ENCODE data around the gene STPG3. TPM values are rescaled to one million over a fixed set of nuclear protein-coding genes. Genes with fewer than 3 reads are reported as not detected.

Gene STPG3
- total and polyA plus RNA-seq, 2 of the 13 experiments (the other 11 are each of a cell fraction or from before 2014, with no cell fraction given), result not detected

DNA sequence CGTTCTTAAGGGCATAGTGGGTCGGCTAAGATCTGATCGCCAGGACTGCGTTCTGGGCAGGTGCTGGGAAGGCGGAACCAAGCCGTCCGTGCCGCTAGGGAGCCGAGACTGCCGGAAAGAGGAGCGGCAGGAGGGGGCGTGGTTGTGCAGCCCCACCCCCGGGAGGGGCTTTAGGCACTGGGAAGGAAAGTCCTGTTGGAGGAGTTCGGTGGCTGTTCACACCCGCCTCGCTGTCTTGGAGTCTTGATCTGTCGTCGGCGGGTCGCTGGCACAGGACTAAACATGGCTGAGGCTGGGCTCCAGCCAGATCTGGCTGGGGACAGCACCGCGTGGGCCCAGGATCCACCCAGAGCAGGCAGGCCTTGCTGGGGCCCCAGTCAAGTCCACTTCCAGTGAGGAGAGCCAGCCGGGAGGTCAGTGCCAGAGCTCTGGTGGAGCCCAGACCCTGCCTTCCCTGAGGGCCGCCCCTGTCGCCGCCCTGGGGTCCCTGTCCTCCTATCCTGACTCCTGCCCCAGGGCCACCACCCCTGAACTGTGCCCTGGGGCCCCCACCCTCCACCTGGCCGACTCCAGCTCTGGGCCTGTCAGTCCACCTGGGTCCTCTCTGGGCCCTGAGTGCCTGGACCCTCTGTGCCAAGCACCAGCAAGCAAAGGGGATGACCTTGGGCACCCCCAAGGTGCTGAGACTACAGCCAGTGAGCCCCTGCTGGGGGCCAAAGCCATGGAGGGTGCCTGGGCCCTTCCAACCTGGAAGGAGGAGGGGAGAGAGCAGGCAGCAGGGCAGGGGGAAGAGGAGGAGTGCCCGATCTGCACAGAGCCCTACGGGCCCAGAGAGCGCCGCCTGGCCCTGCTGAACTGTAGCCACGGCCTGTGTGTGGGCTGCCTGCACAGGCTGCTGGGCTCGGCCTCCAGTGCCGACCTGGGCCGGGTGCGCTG is 33.5 kb upstream of the STPG3 start (continued):
- TF ChIP-seq CHD4 (IDR thresholded peaks at IDR 0.05; ENCODE audit: borderline replicate concordance, low read length) (no peak), ZNF790 (CRISPR knock-in tag; IDR thresholded peaks at IDR 0.05; ENCODE audit: borderline replicate concordance) (no peak; the same call in 1 of the 2 replicates), ZFP62 (CRISPR knock-in tag; IDR thresholded peaks at IDR 0.05) (no peak), PHF5A (CRISPR knock-in tag; IDR thresholded peaks at IDR 0.05; ENCODE audit: low read depth, unreplicated experiment) (no peak), SRY (CRISPR knock-in tag; IDR thresholded peaks at IDR 0.05) (no peak; the same call in 1 of the 2 replicates), POLR2AphosphoS5 (IDR thresholded peaks at IDR 0.05; ENCODE audit: low read depth, low read length) (peak; percentile 86), ZNF468 (CRISPR knock-in tag; IDR thresholded peaks at IDR 0.05) (no peak), ZFX (CRISPR knock-in tag; IDR thresholded peaks at IDR 0.05; ENCODE audit: low read depth) (peak; percentile 65), ZNF577 (CRISPR knock-in tag; IDR thresholded peaks at IDR 0.05; ENCODE audit: borderline replicate concordance, low read depth) (no peak), NONO (IDR thresholded peaks at IDR 0.05) (no peak), NONO (CRISPR knock-in tag; conservative IDR thresholded peaks at IDR 0.05) (no peak; the same call in 1 of the 2 replicates), ZNF761 (CRISPR knock-in tag; conservative IDR thresholded peaks at IDR 0.05) (peak; percentile 53; the same call in 1 of the 2 replicates), FOXK1 (CRISPR knock-in tag; IDR thresholded peaks at IDR 0.05; ENCODE audit: borderline replicate concordance, low read depth) (no peak; the same call in 1 of the 2 replicates), ZNF547 (CRISPR knock-in tag; IDR thresholded peaks at IDR 0.05) (peak; percentile 71), JDP2 (CRISPR knock-in tag; IDR thresholded peaks at IDR 0.05; ENCODE audit: borderline replicate concordance) (no peak), ZNF383 (CRISPR knock-in tag; IDR thresholded peaks at IDR 0.05; ENCODE audit: borderline replicate concordance) (peak; percentile 33; the same call in 1 of the 2 replicates)
- TF ChIP-seq, protein P1, sequence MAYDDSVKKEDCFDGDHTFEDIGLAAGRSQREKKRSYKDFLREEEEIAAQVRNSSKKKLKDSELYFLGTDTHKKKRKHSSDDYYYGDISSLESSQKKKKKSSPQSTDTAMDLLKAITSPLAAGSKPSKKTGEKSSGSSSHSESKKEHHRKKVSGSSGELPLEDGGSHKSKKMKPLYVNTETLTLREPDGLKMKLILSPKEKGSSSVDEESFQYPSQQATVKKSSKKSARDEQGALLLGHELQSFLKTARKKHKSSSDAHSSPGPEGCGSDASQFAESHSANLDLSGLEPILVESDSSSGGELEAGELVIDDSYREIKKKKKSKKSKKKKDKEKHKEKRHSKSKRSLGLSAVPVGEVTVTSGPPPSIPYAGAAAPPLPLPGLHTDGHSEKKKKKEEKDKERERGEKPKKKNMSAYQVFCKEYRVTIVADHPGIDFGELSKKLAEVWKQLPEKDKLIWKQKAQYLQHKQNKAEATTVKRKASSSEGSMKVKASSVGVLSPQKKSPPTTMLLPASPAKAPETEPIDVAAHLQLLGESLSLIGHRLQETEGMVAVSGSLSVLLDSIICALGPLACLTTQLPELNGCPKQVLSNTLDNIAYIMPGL (CRISPR knock-in tag; IDR thresholded peaks at IDR 0.05; ENCODE audit: borderline replicate concordance in 1 of 2, low read depth in 1 of 2), result no peak; a peak in 2 of 4 replicates
- TF ChIP-seq, protein P2, sequence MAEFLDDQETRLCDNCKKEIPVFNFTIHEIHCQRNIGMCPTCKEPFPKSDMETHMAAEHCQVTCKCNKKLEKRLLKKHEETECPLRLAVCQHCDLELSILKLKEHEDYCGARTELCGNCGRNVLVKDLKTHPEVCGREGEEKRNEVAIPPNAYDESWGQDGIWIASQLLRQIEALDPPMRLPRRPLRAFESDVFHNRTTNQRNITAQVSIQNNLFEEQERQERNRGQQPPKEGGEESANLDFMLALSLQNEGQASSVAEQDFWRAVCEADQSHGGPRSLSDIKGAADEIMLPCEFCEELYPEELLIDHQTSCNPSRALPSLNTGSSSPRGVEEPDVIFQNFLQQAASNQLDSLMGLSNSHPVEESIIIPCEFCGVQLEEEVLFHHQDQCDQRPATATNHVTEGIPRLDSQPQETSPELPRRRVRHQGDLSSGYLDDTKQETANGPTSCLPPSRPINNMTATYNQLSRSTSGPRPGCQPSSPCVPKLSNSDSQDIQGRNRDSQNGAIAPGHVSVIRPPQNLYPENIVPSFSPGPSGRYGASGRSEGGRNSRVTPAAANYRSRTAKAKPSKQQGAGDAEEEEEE (CRISPR knock-in tag; IDR thresholded peaks at IDR 0.05; ENCODE audit: borderline replicate concordance), result no peak
- TF ChIP-seq, protein P3, sequence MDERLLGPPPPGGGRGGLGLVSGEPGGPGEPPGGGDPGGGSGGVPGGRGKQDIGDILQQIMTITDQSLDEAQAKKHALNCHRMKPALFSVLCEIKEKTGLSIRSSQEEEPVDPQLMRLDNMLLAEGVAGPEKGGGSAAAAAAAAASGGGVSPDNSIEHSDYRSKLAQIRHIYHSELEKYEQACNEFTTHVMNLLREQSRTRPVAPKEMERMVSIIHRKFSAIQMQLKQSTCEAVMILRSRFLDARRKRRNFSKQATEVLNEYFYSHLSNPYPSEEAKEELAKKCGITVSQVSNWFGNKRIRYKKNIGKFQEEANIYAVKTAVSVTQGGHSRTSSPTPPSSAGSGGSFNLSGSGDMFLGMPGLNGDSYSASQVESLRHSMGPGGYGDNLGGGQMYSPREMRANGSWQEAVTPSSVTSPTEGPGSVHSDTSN (CRISPR knock-in tag; IDR thresholded peaks at IDR 0.05), result no peak
- TF ChIP-seq, protein P4, sequence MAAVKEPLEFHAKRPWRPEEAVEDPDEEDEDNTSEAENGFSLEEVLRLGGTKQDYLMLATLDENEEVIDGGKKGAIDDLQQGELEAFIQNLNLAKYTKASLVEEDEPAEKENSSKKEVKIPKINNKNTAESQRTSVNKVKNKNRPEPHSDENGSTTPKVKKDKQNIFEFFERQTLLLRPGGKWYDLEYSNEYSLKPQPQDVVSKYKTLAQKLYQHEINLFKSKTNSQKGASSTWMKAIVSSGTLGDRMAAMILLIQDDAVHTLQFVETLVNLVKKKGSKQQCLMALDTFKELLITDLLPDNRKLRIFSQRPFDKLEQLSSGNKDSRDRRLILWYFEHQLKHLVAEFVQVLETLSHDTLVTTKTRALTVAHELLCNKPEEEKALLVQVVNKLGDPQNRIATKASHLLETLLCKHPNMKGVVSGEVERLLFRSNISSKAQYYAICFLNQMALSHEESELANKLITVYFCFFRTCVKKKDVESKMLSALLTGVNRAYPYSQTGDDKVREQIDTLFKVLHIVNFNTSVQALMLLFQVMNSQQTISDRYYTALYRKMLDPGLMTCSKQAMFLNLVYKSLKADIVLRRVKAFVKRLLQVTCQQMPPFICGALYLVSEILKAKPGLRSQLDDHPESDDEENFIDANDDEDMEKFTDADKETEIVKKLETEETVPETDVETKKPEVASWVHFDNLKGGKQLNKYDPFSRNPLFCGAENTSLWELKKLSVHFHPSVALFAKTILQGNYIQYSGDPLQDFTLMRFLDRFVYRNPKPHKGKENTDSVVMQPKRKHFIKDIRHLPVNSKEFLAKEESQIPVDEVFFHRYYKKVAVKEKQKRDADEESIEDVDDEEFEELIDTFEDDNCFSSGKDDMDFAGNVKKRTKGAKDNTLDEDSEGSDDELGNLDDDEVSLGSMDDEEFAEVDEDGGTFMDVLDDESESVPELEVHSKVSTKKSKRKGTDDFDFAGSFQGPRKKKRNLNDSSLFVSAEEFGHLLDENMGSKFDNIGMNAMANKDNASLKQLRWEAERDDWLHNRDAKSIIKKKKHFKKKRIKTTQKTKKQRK (IDR thresholded peaks at IDR 0.05; ENCODE audit: low read length), result no peak

Data from HepG2 (cell line).